Caco-2 (cell line): Measurements from ENCODE around the gene CCDC188. TPM values are rescaled to one million over a fixed set of nuclear protein-coding genes. Genes with fewer than 3 reads are reported as not detected.

Experiments
- BruUV-seq: library from RNA; stranded (reverse); fragments of 400-500 nt; replicated peaks from 2 replicates; lab custom pipeline; 2021; lab: Mats Ljungman, UMichigan
- CTCF ChIA-PET: fragments of 300-600 bp; sonication (Branson Sonifier 250); formaldehyde crosslinking; loops from one replicate; lab custom pipeline; 2022; ENCODE audit warnings: antibody characterized with exemption; lab: Charles Lee
- POLR2A ChIA-PET: fragments of 300-600 bp; sonication (Branson Sonifier 250); formaldehyde crosslinking; loops from one replicate; lab custom pipeline; 2022; ENCODE audit warnings: antibody characterized with exemption; lab: Charles Lee
- DNase-seq, 2 experiments: peaks; one replicate each; pipeline versions ENCODE4 v3.0.0 to v3.0.0-alpha.2; 2020 to 2022
- H3K27me3 ChIP-seq: replicated peaks from 2 replicates; pipeline ENCODE4 v1.6.0; 2011; ENCODE audit warnings: low read length; ENCODE audit not compliant: control insufficient read depth, insufficient read depth
- H3K36me3 ChIP-seq: 2 replicates; pipeline ENCODE4 v1.5.1; 2011; ENCODE audit warnings: low read length; ENCODE audit not compliant: control insufficient read depth, insufficient read depth
- H3K4me1 ChIP-seq: fragments of 250-450 bp; sonication (Bioruptor Pico); 2 replicates; pipeline ENCODE4 v1.5.1; 2020; ENCODE audit warnings: mild to moderate bottlenecking
- H3K4me3 ChIP-seq: 2 replicates; pipeline ENCODE4 v1.5.1; 2011; ENCODE audit warnings: low read depth, mild to moderate bottlenecking, control low read depth, low read length
- H3K9me3 ChIP-seq: fragments of 250-450 bp; sonication (Bioruptor Pico); 2 replicates; pipeline ENCODE4 v1.5.1; 2020; ENCODE audit warnings: mild to moderate bottlenecking, moderate library complexity
- H3K27ac Mint-ChIP-seq: one replicate; pipeline ENCODE4 v1.8.0; 2022; ENCODE audit warnings: mixed read lengths; ENCODE audit not compliant: unreplicated experiment
- H3K27me3 Mint-ChIP-seq: one replicate; pipeline ENCODE4 v1.8.0; 2022; ENCODE audit warnings: mixed read lengths; ENCODE audit not compliant: insufficient read depth, unreplicated experiment
- H3K36me3 Mint-ChIP-seq: one replicate; pipeline ENCODE4 v1.8.0; 2022; ENCODE audit warnings: mild to moderate bottlenecking, mixed read lengths; ENCODE audit not compliant: insufficient read depth, unreplicated experiment
- H3K4me1 Mint-ChIP-seq: one replicate; pipeline ENCODE4 v1.8.0; 2022; ENCODE audit warnings: low read depth, mixed read lengths; ENCODE audit not compliant: unreplicated experiment
- H3K4me3 Mint-ChIP-seq: one replicate; pipeline ENCODE4 v1.8.0; 2022; ENCODE audit warnings: mild to moderate bottlenecking, moderate library complexity, mixed read lengths; ENCODE audit not compliant: unreplicated experiment
- H3K9me3 Mint-ChIP-seq: one replicate; pipeline ENCODE4 v1.8.0; 2022; ENCODE audit warnings: mixed read lengths; ENCODE audit not compliant: unreplicated experiment
- CTCF ChIP-seq, 2 experiments: fragments of 200-600 bp in 1 of 2; IDR thresholded peaks; 1 replicate in 1 of 2; 2 replicates in 1 of 2; pipeline versions ENCODE4 v1.5.1 to v1.8.0; 2011 to 2022; ENCODE audit warnings: antibody characterized with exemption in 1 of 2, control low read depth in 1 of 2, inconsistent platforms in 1 of 2, low read depth in 1 of 2, low read length in 1 of 2, mild to moderate bottlenecking in 1 of 2, moderate library complexity in 1 of 2; ENCODE audit not compliant: insufficient read depth in 1 of 2, severe bottlenecking in 1 of 2, unreplicated experiment in 1 of 2
- intact Hi-C: fragments of 100-400 bp; cut with micrococcal nuclease; formaldehyde crosslinking; loops from one replicate; pipeline ENCODE4 v1.10.0; 2022; ENCODE audit not compliant: unreplicated experiment
- total RNA-seq: library from RNA; stranded (reverse); gene quantifications from 2 replicates; pipeline ENCODE4 v1.2.3, GENCODE V29; 2022

CCDC188 gene
- total RNA-seq, 1 experiment from 2014 or later = not detected

- ChIA-PET POLR2A (no interaction called here), CTCF (no interaction called here)
- BruUV-seq = no TSS peak
- no peaks in the 10 kb centered on the region for H3K36me3 Mint-ChIP-seq
- H3K9me3 Mint-ChIP-seq = no peaks in the 10 kb centered on the region
- H3K4me3 Mint-ChIP-seq = no peak overlapping the region
- TF ChIP-seq CTCF (IDR thresholded peaks at IDR 0.05; ENCODE audit: insufficient read depth in 1 of 2, low read depth in 1 of 2, low read length in 1 of 2, severe bottlenecking in 1 of 2, unreplicated experiment in 1 of 2) = no peak
- no peaks in the 10 kb centered on the region for H3K4me1 Mint-ChIP-seq
- H3K27me3 Mint-ChIP-seq = no peaks in the 10 kb centered on the region
- no peak for DNase-seq
- intact Hi-C loops = no loop called here
- H3K9me3 ChIP-seq = no peaks in the 10 kb centered on the region
- no peaks in the 10 kb centered on the region for H3K27me3 ChIP-seq
- H3K36me3 ChIP-seq = no peaks in the 10 kb centered on the region
- H3K4me1 ChIP-seq = no peaks in the 10 kb centered on the region
- no peak overlapping the region for H3K27ac Mint-ChIP-seq
- H3K4me3 ChIP-seq = no peak overlapping the region
These were observed 14.9 kb downstream of the CCDC188 start for GRCh38 chr22:20135806-20136602.

- Histone ChIP-seq H3K27me3 (no peaks in the 10 kb centered on the region), H3K9me3 (no peaks in the 10 kb centered on the region), H3K4me3 (no peak overlapping the region), H3K36me3 (no peaks in the 10 kb centered on the region), H3K4me1 (no peaks in the 10 kb centered on the region)
- no peak for TF ChIP-seq CTCF (IDR thresholded peaks at IDR 0.05; ENCODE audit: insufficient read depth in 1 of 2, low read depth in 1 of 2, low read length in 1 of 2, severe bottlenecking in 1 of 2, unreplicated experiment in 1 of 2)
- Mint-ChIP-seq H3K4me3 (no peak overlapping the region), H3K9me3 (no peaks in the 10 kb centered on the region), H3K27ac (no peak overlapping the region), H3K27me3 (no peaks in the 10 kb centered on the region), H3K4me1 (no peaks in the 10 kb centered on the region), H3K36me3 (peaks cover 6% of the 10 kb centered on the region)
- POLR2A ChIA-PET = no interaction called here
- intact Hi-C loops = no loop called here
- BruUV-seq = no TSS peak
- DNase-seq = no peak
- CTCF ChIA-PET = no interaction called here
These were observed 15.6 kb downstream of the CCDC188 start for GRCh38 chr22:20135265-20135664.

- peak overlapping the region; percentile 64 for H3K4me3 Mint-ChIP-seq
- no peak for DNase-seq
- Histone ChIP-seq H3K4me3 (no peak overlapping the region), H3K36me3 (no peaks in the 10 kb centered on the region), H3K9me3 (no peaks in the 10 kb centered on the region), H3K4me1 (no peaks in the 10 kb centered on the region), H3K27me3 (no peaks in the 10 kb centered on the region)
- H3K36me3 Mint-ChIP-seq = peaks cover 17% of the 10 kb centered on the region
- no peak for TF ChIP-seq CTCF (IDR thresholded peaks at IDR 0.05; ENCODE audit: insufficient read depth in 1 of 2, low read depth in 1 of 2, low read length in 1 of 2, severe bottlenecking in 1 of 2, unreplicated experiment in 1 of 2)
- POLR2A ChIA-PET = no interaction called here
- no peaks in the 10 kb centered on the region for H3K9me3 Mint-ChIP-seq
- no TSS peak for BruUV-seq
- intact Hi-C loops = no loop called here
- CTCF ChIA-PET = no interaction called here
- no peak overlapping the region for H3K27ac Mint-ChIP-seq
- H3K27me3 Mint-ChIP-seq = no peaks in the 10 kb centered on the region
- H3K4me1 Mint-ChIP-seq = no peaks in the 10 kb centered on the region
These were observed 16.8 kb downstream of the CCDC188 start for GRCh38 chr22:20133930-20134549.
